ENCODE data around the gene SPN.
"Not testable (repeated sequence)": the region's sequence is repeated elsewhere in the genome, so short reads cannot be mapped to it uniquely, and the experiment has no call there.

SPN gene

DNA sequence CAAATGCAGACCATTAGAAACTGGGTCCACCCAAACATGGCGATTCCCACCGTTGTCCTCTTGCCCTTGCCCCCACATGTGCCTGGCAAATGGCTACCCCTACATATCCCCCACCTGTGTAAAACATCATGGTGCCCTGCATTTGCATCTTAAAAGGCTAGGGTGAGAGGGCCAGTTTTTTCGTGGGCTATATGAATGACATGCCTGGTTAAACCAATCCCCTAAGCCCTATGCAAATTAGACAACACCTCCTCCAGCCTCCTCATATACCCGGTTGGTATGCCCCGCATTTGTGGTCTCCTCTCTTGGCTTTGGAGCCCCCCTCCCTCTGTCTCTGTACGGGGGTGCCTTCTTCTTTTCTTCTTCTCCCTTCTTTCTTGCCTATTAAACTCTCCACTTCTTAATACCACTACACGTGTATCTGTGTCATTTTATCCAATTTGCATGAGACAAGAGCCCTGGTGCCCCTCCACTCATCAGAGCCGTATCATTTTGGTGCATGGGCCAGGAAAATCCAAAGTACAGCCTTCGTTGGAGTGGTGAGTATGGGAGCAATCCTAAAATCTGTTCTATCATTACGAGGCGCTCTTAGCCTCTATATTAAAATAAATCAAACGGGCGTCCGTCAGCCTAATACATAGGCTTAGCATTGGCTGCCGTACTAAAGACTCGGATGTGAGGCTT, 46.0 kb downstream of the SPN start:
- DNase-seq = no peak

GRCh38 chr16:29709657-29710056, 46.6 kb downstream of the SPN start:
- not testable (repeated sequence) for DNase-seq

DNA sequence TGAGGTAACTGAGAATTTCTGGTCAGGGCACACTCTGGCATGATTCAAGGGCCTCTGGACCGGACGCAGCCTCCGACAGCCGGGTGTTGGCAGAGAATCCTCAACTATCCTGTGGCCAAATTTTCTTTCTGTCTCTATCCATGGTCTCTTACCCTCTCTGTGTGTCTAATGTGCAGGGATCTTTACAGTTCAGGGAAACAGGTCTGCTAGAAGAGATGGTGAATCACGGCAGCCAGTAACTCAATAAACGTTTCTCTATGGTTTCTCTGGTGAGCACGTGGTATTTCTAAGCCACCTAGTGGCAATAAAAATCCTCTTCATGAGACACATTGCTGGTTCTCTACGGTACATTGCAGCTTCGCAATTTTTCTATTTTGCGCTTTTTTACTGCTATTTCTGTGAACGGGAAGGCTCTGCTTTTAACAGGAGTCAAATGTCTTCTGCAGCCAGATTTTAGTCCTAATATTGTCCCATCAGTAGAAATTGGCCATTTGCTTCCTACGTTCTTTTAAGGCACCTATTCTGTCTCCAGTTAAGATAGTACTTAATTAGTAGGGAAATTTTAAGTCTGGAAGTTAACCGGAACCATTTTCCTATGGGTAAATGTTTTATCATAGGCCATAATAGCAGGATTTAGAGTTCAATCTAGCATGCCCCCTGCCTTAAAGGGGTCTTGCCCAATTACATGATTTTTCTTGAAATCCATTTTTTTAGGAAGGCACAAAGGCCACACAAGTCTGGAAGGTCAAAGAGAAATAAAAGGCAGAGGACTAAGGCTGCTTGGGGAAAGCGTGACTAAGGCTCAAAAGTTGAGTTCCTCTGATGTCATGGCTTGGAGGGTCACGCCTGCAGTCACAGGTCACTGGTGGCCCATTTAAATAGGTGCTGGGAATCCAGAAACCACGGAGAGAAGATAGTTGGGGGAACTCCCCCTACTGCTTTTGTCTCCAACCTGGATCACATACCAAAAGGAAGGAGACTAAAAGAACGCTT, 47.5 kb downstream of the SPN start:
- DNase-seq = peak; percentile 16

DNA sequence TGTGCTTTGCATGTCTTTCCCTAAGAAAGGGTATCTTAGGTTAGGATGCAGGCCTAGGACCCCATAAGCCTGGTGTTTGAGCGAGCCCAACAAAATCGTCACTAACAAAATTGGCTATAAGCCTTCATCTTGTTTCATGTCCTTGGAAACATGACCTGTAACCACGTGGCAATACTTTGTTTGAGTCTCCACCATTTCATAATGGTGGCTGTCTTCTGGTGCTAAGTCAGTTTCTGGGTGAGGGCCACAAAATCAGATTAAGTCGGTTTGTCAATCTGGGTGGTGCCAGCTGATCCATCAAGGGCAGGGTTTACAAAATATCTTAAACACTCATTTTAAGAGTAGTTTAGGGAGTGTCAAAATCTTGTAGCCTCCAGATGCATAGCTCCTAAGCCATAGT, 49.8 kb downstream of the SPN start:
- DNase-seq = no peak

DNA sequence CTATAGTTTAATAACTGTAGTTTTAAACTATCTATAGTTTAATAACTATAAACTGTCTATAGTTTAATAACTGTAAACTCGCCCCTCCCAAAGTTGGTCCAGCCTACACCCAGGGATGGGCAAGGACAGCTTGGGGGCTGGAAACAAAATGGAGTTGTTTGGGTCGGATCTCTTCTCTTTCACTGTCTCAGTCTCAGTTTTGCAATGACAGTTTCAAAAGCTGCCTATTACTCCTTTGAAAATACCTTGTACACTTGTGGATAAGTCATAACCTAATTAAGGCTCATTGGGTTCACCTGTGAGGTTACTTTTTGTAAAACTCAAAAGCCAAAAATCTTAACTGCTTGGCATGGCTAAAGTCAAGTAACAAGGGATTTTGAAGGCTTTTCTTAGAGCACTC, 51.3 kb downstream of the SPN start:
- DNase-seq = no peak

DNA sequence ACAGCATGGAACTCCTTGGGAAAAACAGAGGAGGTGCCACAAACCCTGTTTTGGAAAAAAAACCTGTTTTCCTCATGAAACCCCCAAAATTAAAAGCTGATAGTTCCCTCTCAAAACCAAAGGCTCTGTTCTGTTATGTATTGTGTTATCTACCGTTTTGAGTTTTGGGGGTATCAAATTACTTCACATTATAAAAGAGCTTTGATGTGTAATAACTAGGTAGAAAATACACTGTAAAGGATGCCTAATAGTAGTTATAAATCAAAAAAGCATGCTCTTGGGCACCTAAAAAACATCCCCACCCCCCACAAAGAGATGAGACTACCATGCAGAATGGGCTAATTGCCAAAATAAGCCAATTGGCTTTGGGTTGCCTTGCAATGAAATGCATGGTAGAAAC, 51.9 kb downstream of the SPN start:
- no peak for DNase-seq

DNA sequence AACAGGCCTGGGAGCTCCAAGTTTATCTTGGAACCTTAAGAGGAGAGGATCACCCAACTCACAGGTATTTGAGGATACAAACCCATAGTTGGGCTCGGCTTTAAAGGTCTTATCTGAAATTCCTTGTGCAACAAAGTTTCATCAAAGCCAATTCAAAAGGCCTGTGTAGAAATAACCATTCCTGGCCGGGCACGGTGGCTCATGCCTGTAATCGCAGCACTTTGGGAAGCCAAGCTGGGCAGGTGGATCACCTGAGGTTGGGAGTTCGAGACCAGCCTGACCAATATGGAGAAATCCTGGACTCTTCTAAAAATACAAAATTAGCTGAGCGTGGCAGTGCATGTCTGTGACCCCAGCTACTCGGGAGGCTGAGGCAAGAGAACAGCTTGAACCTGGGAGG, 54.1 kb downstream of the SPN start:
- no peak for DNase-seq

GRCh38 chr16:29719063-29719462, 56.0 kb downstream of the SPN start:
- DNase-seq = no peak

Measured in T1000 (cell line).